ENCODE measurements around the gene PLXDC2.

DNA sequence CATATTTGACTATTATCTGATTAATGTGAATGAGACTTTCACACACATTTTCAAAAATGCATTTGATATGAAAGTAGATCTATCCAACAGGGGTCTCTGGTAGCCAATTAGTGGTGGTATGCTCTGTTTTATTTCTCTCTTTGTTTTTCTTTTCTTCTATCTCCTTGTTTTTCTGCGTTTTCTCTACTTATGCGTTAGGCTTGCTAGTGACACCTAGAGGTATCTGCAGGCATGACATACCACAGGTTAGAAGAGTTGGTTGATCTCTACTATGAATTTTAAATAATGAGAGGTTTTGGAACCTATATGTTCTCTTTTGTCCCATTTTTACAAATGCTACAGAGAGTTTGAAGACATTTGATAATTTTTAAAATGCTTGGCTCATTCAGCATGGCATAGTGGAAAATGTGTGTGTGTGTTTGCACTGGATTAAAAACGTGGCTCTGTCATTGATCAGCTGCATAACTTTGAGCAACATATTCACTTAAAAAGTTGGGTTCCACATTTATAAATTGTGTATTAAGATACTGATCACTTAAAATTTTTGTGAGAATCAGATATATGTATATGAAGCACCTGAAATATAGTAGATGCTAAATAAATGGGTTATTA is 28.1 kb upstream of the PLXDC2 start:
- no peak for TF ChIP-seq POLR2A (IDR thresholded peaks at IDR 0.05)
- TF ChIP-seq, protein P1, sequence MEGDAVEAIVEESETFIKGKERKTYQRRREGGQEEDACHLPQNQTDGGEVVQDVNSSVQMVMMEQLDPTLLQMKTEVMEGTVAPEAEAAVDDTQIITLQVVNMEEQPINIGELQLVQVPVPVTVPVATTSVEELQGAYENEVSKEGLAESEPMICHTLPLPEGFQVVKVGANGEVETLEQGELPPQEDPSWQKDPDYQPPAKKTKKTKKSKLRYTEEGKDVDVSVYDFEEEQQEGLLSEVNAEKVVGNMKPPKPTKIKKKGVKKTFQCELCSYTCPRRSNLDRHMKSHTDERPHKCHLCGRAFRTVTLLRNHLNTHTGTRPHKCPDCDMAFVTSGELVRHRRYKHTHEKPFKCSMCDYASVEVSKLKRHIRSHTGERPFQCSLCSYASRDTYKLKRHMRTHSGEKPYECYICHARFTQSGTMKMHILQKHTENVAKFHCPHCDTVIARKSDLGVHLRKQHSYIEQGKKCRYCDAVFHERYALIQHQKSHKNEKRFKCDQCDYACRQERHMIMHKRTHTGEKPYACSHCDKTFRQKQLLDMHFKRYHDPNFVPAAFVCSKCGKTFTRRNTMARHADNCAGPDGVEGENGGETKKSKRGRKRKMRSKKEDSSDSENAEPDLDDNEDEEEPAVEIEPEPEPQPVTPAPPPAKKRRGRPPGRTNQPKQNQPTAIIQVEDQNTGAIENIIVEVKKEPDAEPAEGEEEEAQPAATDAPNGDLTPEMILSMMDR (IDR thresholded peaks at IDR 0.05), result peak; percentile 29 to 72 (median 47)
